HG03432 (cell line): Measurements from ENCODE around the gene GRSF1.
"Not testable (repeated sequence)": the region's sequence is repeated elsewhere in the genome, so short reads cannot be mapped to it uniquely, and the experiment has no call there.

ENCODE experiments used
- ATAC-seq: cut with Tn5 transposase; IDR thresholded peaks from one replicate; pipeline ENCODE4 v1.9.1; 2021; ENCODE audit warnings: mild to moderate bottlenecking, moderate library complexity; ENCODE audit not compliant: unreplicated experiment

The GRSF1 gene

GRCh38 chr4:70836081-70836480, 3.6 kb downstream of the GRSF1 start:
- ATAC-seq, result no peak

GRCh38 chr4:70833675-70834074, 6.0 kb downstream of the GRSF1 start:
- ATAC-seq, result no peak

- ATAC-seq, result no peak
Observed at GRCh38 chr4:70831293-70831692, 8.4 kb downstream of the GRSF1 start.

GRCh38 chr4:70830054-70830453, 9.6 kb downstream of the GRSF1 start:
- no peak for ATAC-seq

GRCh38 chr4:70829492-70829891, 10.2 kb downstream of the GRSF1 start:
- no peak for ATAC-seq

- ATAC-seq, result no peak
Observed at GRCh38 chr4:70829015-70829414, 10.7 kb downstream of the GRSF1 start.

GRCh38 chr4:70818921-70819320, 20.8 kb downstream of the GRSF1 start:
- no peak for ATAC-seq

GRCh38 chr4:70818173-70818855, 21.4 kb downstream of the GRSF1 start:
- peak; percentile 66 for ATAC-seq

- peak; percentile 31 for ATAC-seq
Observed at GRCh38 chr4:70816894-70817293, 22.8 kb downstream of the GRSF1 start.

- no peak for ATAC-seq
Observed at GRCh38 chr4:70815370-70815769, 24.3 kb downstream of the GRSF1 start.

GRCh38 chr4:70808151-70808550, 31.5 kb downstream of the GRSF1 start:
- no peak for ATAC-seq

GRCh38 chr4:70802928-70803580, 36.6 kb downstream of the GRSF1 start:
- ATAC-seq, result no peak

- ATAC-seq, result peak; percentile 65
Observed at GRCh38 chr4:70801265-70801809, 38.4 kb downstream of the GRSF1 start.

GRCh38 chr4:70793626-70794025, 46.1 kb downstream of the GRSF1 start:
- no peak for ATAC-seq

- ATAC-seq, result no peak
Observed at GRCh38 chr4:70788733-70789132, 51.0 kb downstream of the GRSF1 start.

- ATAC-seq, result no peak
Observed at GRCh38 chr4:70787496-70787895, 52.2 kb downstream of the GRSF1 start.

- no peak for ATAC-seq
Observed at GRCh38 chr4:70783096-70783495, 56.6 kb downstream of the GRSF1 start.

GRCh38 chr4:70778888-70779422, 60.7 kb downstream of the GRSF1 start:
- ATAC-seq, result no peak

GRCh38 chr4:70772929-70773555, 66.6 kb downstream of the GRSF1 start:
- ATAC-seq, result peak; percentile 85

GRCh38 chr4:70769396-70769795, 70.3 kb downstream of the GRSF1 start:
- not testable (repeated sequence) for ATAC-seq

GRCh38 chr4:70768301-70768948, 71.3 kb downstream of the GRSF1 start:
- ATAC-seq, result no peak
